VCaP (cell line): Measurements from ENCODE around the gene COMMD8.

Source experiments
- H3K27ac ChIP-seq: fragments of 450-650 bp; 2 replicates; pipeline ENCODE4 v1.5.1; 2017
- TF ChIP-seq, protein P1 (sequence below): fragments of 450-650 bp; conservative IDR thresholded peaks from 2 replicates; pipeline ENCODE4 v1.5.1; 2017; ENCODE audit warnings: mild to moderate bottlenecking, moderate library complexity

Gene COMMD8

DNA sequence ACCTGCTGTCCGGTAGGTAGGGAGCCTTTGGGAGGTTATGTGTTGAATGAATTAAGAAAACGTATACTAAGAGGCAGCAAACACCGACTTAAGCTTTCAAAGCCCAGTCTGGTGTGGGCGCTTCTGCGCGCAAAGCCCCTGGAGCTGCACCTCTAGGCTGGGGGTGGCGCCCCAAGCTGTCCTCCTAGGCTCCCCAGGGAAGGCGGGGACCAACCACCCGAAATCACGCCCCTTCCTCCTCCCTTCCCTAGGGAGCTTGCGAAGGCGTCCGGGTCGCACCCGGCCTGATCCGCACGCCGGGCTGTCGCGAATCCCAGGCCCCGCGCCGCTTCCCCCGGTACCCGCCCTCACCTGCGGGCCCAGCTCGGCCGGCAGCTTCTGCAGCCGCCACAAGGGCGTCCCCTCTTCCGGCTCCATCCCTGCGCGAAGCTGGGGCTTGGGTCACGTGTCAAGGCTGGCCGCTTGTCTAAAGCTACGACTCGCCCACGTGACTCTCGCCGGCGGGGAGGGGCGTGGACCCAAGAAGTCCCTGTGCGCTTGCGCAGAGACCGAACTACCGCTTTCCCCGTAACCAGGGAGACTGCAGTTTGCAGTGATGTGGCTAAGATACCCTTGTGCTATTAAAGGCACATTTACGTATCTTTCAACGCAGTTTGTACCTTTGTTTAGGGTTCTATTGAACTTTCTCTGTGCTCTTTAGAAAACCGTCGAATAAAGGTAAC, at the start of gene COMMD8:
Gene COMMD8 (minus strand): TSS at position 468 of the 722 bp plus-strand sequence. CDS start 51 bp downstream, at position 417.
- TF ChIP-seq, protein P1, sequence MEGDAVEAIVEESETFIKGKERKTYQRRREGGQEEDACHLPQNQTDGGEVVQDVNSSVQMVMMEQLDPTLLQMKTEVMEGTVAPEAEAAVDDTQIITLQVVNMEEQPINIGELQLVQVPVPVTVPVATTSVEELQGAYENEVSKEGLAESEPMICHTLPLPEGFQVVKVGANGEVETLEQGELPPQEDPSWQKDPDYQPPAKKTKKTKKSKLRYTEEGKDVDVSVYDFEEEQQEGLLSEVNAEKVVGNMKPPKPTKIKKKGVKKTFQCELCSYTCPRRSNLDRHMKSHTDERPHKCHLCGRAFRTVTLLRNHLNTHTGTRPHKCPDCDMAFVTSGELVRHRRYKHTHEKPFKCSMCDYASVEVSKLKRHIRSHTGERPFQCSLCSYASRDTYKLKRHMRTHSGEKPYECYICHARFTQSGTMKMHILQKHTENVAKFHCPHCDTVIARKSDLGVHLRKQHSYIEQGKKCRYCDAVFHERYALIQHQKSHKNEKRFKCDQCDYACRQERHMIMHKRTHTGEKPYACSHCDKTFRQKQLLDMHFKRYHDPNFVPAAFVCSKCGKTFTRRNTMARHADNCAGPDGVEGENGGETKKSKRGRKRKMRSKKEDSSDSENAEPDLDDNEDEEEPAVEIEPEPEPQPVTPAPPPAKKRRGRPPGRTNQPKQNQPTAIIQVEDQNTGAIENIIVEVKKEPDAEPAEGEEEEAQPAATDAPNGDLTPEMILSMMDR = peak; percentile 31
- H3K27ac ChIP-seq = peak within 1 kb of the TSS; percentile 76

DNA sequence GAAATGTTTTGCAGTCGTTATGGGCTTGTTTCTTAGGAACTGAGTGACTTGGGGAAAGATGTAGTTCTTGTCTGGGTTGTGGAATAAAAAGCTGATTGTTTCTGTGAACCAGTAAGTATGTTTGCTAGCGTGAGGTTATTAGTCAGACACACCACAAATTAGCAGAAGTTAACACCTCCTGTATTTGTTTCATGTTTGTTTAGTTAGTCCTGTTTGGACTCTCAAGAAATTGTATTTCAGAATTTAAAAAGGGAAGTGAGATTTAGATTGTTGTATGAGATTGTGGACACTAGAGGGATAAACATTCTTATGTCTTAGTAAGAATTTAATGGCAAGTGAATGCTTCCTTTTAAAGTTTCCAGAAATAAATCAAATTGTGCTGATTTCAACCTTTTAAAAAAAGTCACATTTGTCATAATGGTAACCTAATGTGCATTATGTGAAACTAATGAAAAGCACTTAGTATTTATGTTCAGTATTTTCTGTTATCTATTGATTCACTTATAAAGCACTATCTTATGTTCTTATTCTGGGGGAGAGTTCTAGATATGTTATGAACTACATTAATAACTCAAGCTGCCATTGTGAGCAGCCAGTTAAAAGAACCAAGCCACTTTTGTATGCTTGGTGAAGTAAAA, 47.1 kb upstream of the COMMD8 start:
- TF ChIP-seq, protein P1 = no peak; the same call in 1 of the 2 replicates
- no peak overlapping the region for H3K27ac ChIP-seq

DNA sequence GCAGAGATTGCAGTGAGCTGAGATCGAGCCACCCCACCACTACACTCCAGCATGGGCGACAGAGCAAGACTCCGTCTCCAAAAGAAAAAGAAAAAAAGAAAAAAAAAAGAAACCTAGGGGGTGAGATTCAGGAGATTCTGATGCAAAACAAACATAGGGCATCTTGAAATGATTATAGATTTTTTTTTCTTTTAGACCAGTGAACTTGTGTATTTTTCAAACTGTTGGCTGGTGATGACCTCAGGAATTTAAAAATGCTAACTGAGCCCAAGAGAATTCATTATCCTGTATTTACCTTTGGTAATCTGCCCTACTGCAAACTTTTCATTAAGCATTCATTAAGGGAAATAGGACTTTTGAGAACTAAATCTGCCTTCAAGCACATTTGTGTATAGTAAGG, 42.2 kb upstream of the COMMD8 start:
- no peak overlapping the region for H3K27ac ChIP-seq
- TF ChIP-seq, protein P1 = no peak

DNA sequence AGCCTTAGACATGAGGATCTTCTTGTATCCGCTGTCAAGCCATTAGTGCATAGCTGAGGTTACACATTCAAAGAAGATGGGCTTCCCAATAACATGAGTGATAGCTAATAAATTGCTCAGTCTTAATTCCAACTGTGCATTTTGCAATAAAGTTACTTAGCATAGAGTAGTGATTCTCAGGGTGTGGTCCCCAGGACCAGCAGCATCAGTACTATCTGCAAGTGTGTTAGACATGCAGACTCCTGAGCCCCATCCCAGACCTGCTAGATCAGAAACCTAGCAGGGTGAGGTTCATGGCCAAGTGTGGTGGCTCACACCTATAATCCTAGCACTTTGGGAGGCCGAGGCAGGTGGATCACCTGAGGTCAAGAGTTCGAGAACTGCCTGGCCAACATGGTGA, 41.6 kb upstream of the COMMD8 start:
- H3K27ac ChIP-seq = no peak overlapping the region
- TF ChIP-seq, protein P1 = no peak

DNA sequence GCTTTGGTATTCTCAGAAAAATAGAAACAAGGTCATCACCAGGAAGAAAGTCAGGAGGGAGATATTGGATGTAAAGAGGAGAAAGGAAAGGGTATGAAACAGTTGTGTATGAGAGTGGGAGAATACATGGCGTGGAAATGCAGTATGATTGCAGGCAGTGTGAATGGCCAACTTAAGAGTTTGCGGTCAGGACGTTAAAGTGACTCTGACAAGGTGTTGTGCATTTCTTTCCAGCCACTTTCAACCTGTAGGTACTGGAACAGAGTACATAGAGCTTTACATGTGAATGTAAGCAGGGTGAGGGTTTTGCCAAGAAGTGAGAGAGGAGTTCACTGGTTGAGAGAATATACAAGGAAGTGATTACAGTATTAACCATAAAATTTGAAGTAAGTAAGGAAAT, 37.3 kb upstream of the COMMD8 start:
- TF ChIP-seq, protein P1 = no peak

DNA sequence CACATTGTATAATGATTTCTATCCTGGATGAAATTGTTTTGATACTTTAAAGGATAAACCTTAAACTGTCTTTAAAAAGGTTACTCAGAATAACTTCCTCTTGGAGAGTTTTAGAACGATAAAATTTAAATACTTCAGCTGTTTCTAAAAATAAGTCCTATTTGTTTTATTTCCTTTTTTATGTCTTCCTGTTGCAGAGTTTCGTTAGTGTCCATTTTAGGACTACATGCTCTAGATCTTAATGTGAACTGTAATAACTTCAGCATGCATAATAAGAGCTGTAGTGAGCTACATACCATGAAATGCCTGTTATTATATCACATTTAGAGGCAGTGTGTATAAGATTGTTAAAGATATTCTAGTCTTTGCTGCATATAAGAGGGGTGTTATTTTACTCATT, 36.2 kb upstream of the COMMD8 start:
- TF ChIP-seq, protein P1 = no peak
- no peak overlapping the region for H3K27ac ChIP-seq

More for the DNA sequence above, 37.3 kb upstream of the COMMD8 start:
- no peak overlapping the region for H3K27ac ChIP-seq

DNA sequence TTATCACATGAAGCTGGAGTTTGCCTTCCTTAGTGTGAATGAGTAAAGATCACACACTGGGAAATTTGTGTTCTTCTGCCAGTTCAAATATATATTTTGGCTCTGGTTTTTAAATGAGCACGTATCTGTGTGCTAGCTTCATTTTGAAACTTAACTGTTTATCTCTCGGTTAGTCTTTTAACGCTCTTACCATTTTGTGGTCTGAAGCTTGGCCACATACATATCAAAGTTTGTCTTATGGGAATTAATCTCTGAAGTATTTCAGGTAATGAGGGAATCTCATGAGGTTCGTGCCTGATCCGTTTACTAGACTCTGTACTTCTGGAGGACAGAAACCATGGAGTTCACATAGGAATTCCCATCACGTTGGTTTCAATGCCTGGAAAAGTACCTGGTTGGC, 35.4 kb upstream of the COMMD8 start:
- no peak overlapping the region for H3K27ac ChIP-seq
- TF ChIP-seq, protein P1 = no peak
